A549 (cell line): Measurements from ENCODE around the gene SUFU.

ENCODE experiments used
- CHD2 ChIP-seq: fragments of 150-350 bp; IDR thresholded peaks from 2 replicates; pipeline ENCODE4 v1.6.1; 2014; ENCODE audit warnings: low read length; ENCODE audit not compliant: partially characterized antibody
- EP300 ChIP-seq, 2 experiments: fragments of >200 bp; sonication (Bioruptor Twin); formaldehyde crosslinking; IDR thresholded peaks; 2 replicates in 1 of 2; 3 replicates in 1 of 2; pipeline ENCODE4 v1.6.1; 2016 to 2017
- FOXS1 ChIP-seq: fragments of 250-450 bp; sonication (Bioruptor Pico); IDR thresholded peaks from 2 replicates; pipeline ENCODE4 v1.5.0; 2020; ENCODE audit warnings: mild to moderate bottlenecking, moderate library complexity
- MAFK ChIP-seq: fragments of 450-650 bp; IDR thresholded peaks from 2 replicates; pipeline ENCODE4 v1.6.1; 2014; ENCODE audit not compliant: partially characterized antibody
- POLR2A ChIP-seq: IDR thresholded peaks from 2 replicates; pipeline ENCODE4 v1.6.1; 2012; ENCODE audit warnings: mild to moderate bottlenecking, low read length
- TF ChIP-seq, protein P1 (sequence below): fragments of 250-450 bp; sonication (Bioruptor Pico); IDR thresholded peaks from 2 replicates; pipeline ENCODE4 v1.5.0; 2021; ENCODE audit warnings: mild to moderate bottlenecking, moderate library complexity, borderline replicate concordance

DNA sequence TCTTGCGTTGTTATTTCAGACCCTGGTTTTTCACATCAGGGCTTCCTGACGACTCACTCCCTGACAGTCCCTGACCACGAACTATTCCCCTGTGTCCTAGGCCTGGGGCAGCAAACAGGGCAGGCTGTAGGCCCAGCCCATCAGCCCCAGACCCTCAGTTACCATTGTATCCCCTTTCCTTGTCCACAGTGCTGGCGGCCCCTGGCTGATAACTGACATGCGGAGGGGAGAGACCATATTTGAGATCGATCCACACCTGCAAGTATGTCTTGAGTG lies 90.0 kb downstream of the SUFU start:
- TF ChIP-seq FOXS1 (CRISPR knock-in tag) (no peak), CHD2 (no peak), EP300 (IDR thresholded peaks at IDR 0.05) (no peak), POLR2A (no peak), MAFK (no peak)
- TF ChIP-seq, protein P1, sequence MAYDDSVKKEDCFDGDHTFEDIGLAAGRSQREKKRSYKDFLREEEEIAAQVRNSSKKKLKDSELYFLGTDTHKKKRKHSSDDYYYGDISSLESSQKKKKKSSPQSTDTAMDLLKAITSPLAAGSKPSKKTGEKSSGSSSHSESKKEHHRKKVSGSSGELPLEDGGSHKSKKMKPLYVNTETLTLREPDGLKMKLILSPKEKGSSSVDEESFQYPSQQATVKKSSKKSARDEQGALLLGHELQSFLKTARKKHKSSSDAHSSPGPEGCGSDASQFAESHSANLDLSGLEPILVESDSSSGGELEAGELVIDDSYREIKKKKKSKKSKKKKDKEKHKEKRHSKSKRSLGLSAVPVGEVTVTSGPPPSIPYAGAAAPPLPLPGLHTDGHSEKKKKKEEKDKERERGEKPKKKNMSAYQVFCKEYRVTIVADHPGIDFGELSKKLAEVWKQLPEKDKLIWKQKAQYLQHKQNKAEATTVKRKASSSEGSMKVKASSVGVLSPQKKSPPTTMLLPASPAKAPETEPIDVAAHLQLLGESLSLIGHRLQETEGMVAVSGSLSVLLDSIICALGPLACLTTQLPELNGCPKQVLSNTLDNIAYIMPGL (CRISPR knock-in tag) = no peak
